H9 (cell line): ENCODE results near the gene DENND5A. TPM values are rescaled to one million over a fixed set of nuclear protein-coding genes. Genes with fewer than 3 reads are reported as not detected.
A peak's percentile ranks its signal among the peaks of the same experiment; 100 is the strongest.

ENCODE experiments used
- DNase-seq: peaks from one replicate; pipeline ENCODE4 v3.0.0-alpha.2; 2017
- H2AFZ ChIP-seq: one replicate; pipeline ENCODE4 v1.6.1; 2013; ENCODE audit warnings: mild to moderate bottlenecking, low read length, control low read depth, moderate library complexity
- H2AK5ac ChIP-seq: 2 replicates; pipeline ENCODE4 v1.6.1; 2013; ENCODE audit warnings: low read length, control low read depth, mixed read lengths; ENCODE audit not compliant: insufficient read length
- H2BK120ac ChIP-seq: one replicate; pipeline ENCODE4 v1.6.1; 2013; ENCODE audit warnings: low read depth, mild to moderate bottlenecking, low read length, control low read depth, inconsistent platforms; ENCODE audit not compliant: poor library complexity, severe bottlenecking
- H2BK12ac ChIP-seq: 2 replicates; pipeline ENCODE4 v1.6.1; 2013; ENCODE audit warnings: low read length, control low read depth, mixed read lengths, low read depth; ENCODE audit not compliant: insufficient read length
- H2BK15ac ChIP-seq: 2 replicates; pipeline ENCODE4 v1.6.1; 2013; ENCODE audit warnings: low read depth, low read length, control low read depth
- H2BK20ac ChIP-seq: one replicate; pipeline ENCODE4 v1.6.1; 2013; ENCODE audit warnings: low read depth, mild to moderate bottlenecking, low read length, control low read depth, inconsistent platforms; ENCODE audit not compliant: poor library complexity, severe bottlenecking
- H2BK5ac ChIP-seq: 2 replicates; pipeline ENCODE4 v1.6.1; 2013; ENCODE audit warnings: low read length, control low read depth, mixed read lengths; ENCODE audit not compliant: insufficient read length
- H3K14ac ChIP-seq: 2 replicates; pipeline ENCODE4 v1.6.1; 2013; ENCODE audit warnings: low read length, control low read depth; ENCODE audit not compliant: insufficient read depth
- H3K18ac ChIP-seq: 2 replicates; pipeline ENCODE4 v1.6.1; 2013; ENCODE audit warnings: low read depth, mild to moderate bottlenecking, mixed read lengths, low read length, control low read depth; ENCODE audit not compliant: insufficient read length
- H3K23ac ChIP-seq: 2 replicates; pipeline ENCODE4 v1.6.1; 2013; ENCODE audit warnings: low read length, control low read depth, mixed read lengths, low read depth; ENCODE audit not compliant: insufficient read length
- H3K23me2 ChIP-seq: 2 replicates; pipeline ENCODE4 v1.6.1; 2013; ENCODE audit warnings: low read depth, mild to moderate bottlenecking, mixed read lengths, low read length, control low read depth; ENCODE audit not compliant: insufficient read length, poor library complexity, severe bottlenecking
- H3K27ac ChIP-seq: 2 replicates; pipeline ENCODE4 v1.5.1; 2013; ENCODE audit warnings: low read length, control low read depth, mixed read lengths, low read depth; ENCODE audit not compliant: insufficient read length
- H3K27me3 ChIP-seq: 2 replicates; pipeline ENCODE4 v1.6.1; 2013; ENCODE audit warnings: low read length, control low read depth, inconsistent platforms; ENCODE audit not compliant: insufficient read depth
- H3K4ac ChIP-seq: 2 replicates; pipeline ENCODE4 v1.6.1; 2013; ENCODE audit warnings: low read depth, mild to moderate bottlenecking, control low read depth, inconsistent platforms, low read length, moderate library complexity
- H3K4me1 ChIP-seq: 2 replicates; pipeline ENCODE4 v1.6.1; 2013; ENCODE audit warnings: low read length, control low read depth, inconsistent platforms; ENCODE audit not compliant: insufficient read depth
- H3K4me2 ChIP-seq: 2 replicates; pipeline ENCODE4 v1.6.1; 2013; ENCODE audit warnings: low read length, control low read depth, mixed read lengths; ENCODE audit not compliant: insufficient read length, insufficient read depth
- H3K56ac ChIP-seq: 2 replicates; pipeline ENCODE4 v1.6.1; 2013; ENCODE audit warnings: low read depth, mild to moderate bottlenecking, mixed read lengths, low read length, control low read depth; ENCODE audit not compliant: insufficient read length
- H3K79me1 ChIP-seq: 2 replicates; pipeline ENCODE4 v1.6.1; 2013; ENCODE audit warnings: low read depth, mild to moderate bottlenecking, moderate library complexity, low read length, control low read depth, inconsistent platforms; ENCODE audit not compliant: insufficient read depth, poor library complexity, severe bottlenecking
- H3K79me2 ChIP-seq: 2 replicates; pipeline ENCODE4 v1.6.1; 2013; ENCODE audit warnings: low read length, control low read depth, inconsistent platforms; ENCODE audit not compliant: insufficient read depth
- H3K9ac ChIP-seq: 2 replicates; pipeline ENCODE4 v1.6.1; 2013; ENCODE audit warnings: low read length, control low read depth, mixed read lengths; ENCODE audit not compliant: insufficient read length; ENCODE audit errors: extremely low read depth
- H3K9me3 ChIP-seq: one replicate; pipeline ENCODE4 v1.6.1; 2013; ENCODE audit warnings: low read depth, low read length, inconsistent platforms; ENCODE audit not compliant: control insufficient read depth
- H3T11ph ChIP-seq: one replicate; pipeline ENCODE4 v1.6.1; 2013; ENCODE audit warnings: mild to moderate bottlenecking, low read length, control low read depth, inconsistent platforms
- H4K20me1 ChIP-seq: one replicate; pipeline ENCODE4 v1.6.1; 2013; ENCODE audit not compliant: control insufficient read depth, insufficient read length, insufficient read depth
- H4K5ac ChIP-seq: 2 replicates; pipeline ENCODE4 v1.6.1; 2013; ENCODE audit warnings: low read depth, mild to moderate bottlenecking, mixed read lengths, low read length, control low read depth; ENCODE audit not compliant: insufficient read length
- H4K8ac ChIP-seq: replicated peaks from 2 replicates; pipeline ENCODE4 v1.6.1; 2013; ENCODE audit warnings: low read length, control low read depth, mixed read lengths, low read depth; ENCODE audit not compliant: insufficient read length
- H4K91ac ChIP-seq: 2 replicates; pipeline ENCODE4 v1.6.1; 2013; ENCODE audit warnings: low read depth, mild to moderate bottlenecking, moderate library complexity, mixed read lengths, low read length, control low read depth; ENCODE audit not compliant: insufficient read length
- H3K27ac Mint-ChIP-seq, 3 experiments: 2 replicates in 2 of 3; 3 replicates in 1 of 3; pipeline ENCODE4 v1.8.0; 2020 to 2021; ENCODE audit warnings: mixed read lengths in 3 of 3, mild to moderate bottlenecking in 1 of 3, moderate library complexity in 1 of 3
- H3K27me3 Mint-ChIP-seq: 2 replicates; pipeline ENCODE4 v1.8.0; 2021; ENCODE audit warnings: low read depth, mild to moderate bottlenecking, moderate library complexity, mixed read lengths
- H3K36me3 Mint-ChIP-seq, 3 experiments: 2 replicates in 2 of 3; 3 replicates in 1 of 3; pipeline ENCODE4 v1.8.0; 2020 to 2021; ENCODE audit warnings: low read depth in 3 of 3, mixed read lengths in 3 of 3; ENCODE audit not compliant: insufficient read depth in 1 of 3
- H3K4me1 Mint-ChIP-seq, 2 experiments: 2 replicates each; pipeline ENCODE4 v1.8.0; 2020; ENCODE audit warnings: mixed read lengths in 2 of 2
- H3K4me3 Mint-ChIP-seq, 2 experiments: 2 replicates in 1 of 2; 3 replicates in 1 of 2; pipeline ENCODE4 v1.8.0; 2020 to 2021; ENCODE audit warnings: mild to moderate bottlenecking in 2 of 2, mixed read lengths in 2 of 2, moderate library complexity in 1 of 2
- H3K9me3 Mint-ChIP-seq, 2 experiments: 2 replicates in 1 of 2; 3 replicates in 1 of 2; pipeline ENCODE4 v1.8.0; 2020; ENCODE audit warnings: mild to moderate bottlenecking in 2 of 2, mixed read lengths in 2 of 2, moderate library complexity in 1 of 2
- CTCF ChIP-seq: fragments of 200-600 bp; sonication (generic); conservative IDR thresholded peaks from 3 replicates; pipeline ENCODE4 v1.8.0; 2021; ENCODE audit warnings: antibody characterized with exemption, mild to moderate bottlenecking
- WGBS: extraction: QIAGEN DNeasy Blood & Tissue Kit; methylation state at CpG from one replicate; pipeline ENCODE4 v1.1.7; 2013; ENCODE audit warnings: missing lambda C conversion rate, low lambda C conversion rate, mixed read lengths; ENCODE audit not compliant: insufficient read length; ENCODE audit errors: extremely low coverage; 5-methylcytosine and 5-hydroxymethylcytosine counted together
- total RNA-seq: library from RNA; stranded (reverse); gene quantifications from 2 replicates; pipeline ENCODE4 v1.2.1, GENCODE V29; 2021

DENND5A gene
- total RNA-seq, 1 experiment from 2014 or later, result 59.6 TPM

- Mint-ChIP-seq H3K4me3 (no peak overlapping the region), H3K4me1 (peaks cover 0 to 5% of the 10 kb centered on the region in 2 experiments; a peak in 1 of 4 replicates), H3K36me3 (peaks cover 28 to 86% (median 86%) of the 10 kb centered on the region in 3 experiments; a peak in 6 of 7 replicates), H3K27ac (peak overlapping the region in 2 of 3 experiments; percentile 53 to 62; a peak in 2 of 7 replicates), H3K27me3 (no peaks in the 10 kb centered on the region), H3K9me3 (no peaks in the 10 kb centered on the region)
- no peak overlapping the region for H2BK20ac ChIP-seq
- no peaks in the 10 kb centered on the region for H3K27me3 ChIP-seq
- no peaks in the 10 kb centered on the region for H3K79me2 ChIP-seq
- H3K14ac ChIP-seq, result no peak overlapping the region
- DNase-seq, result no peak
- H3K23me2 ChIP-seq, result no peaks in the 10 kb centered on the region
- no peaks in the 10 kb centered on the region for H3K4me1 ChIP-seq
- H4K8ac ChIP-seq, result no peak overlapping the region
- no peak for TF ChIP-seq CTCF
- no peak overlapping the region for H3K27ac ChIP-seq
- no peak overlapping the region for H2BK15ac ChIP-seq
- H2BK5ac ChIP-seq, result no peak overlapping the region
- H4K5ac ChIP-seq, result no peak overlapping the region
- H3K79me1 ChIP-seq, result no peaks in the 10 kb centered on the region
- no peak overlapping the region for H2AK5ac ChIP-seq
- H3K23ac ChIP-seq, result no peak overlapping the region
- no CpG with 5 or more reads among the region's 2 CpGs for WGBS
- no peak overlapping the region for H2AFZ ChIP-seq
- H3K56ac ChIP-seq, result no peak overlapping the region
- no peak overlapping the region for H2BK12ac ChIP-seq
- H2BK120ac ChIP-seq, result no peak overlapping the region
- H3K9me3 ChIP-seq, result no peaks in the 10 kb centered on the region
- no peak overlapping the region for H3T11ph ChIP-seq
- no peak overlapping the region for H3K18ac ChIP-seq
- no peak overlapping the region for H3K9ac ChIP-seq
- H4K91ac ChIP-seq, result no peak overlapping the region
- no peak overlapping the region for H3K4me2 ChIP-seq
- H3K4ac ChIP-seq, result no peak overlapping the region
- no peaks in the 10 kb centered on the region for H4K20me1 ChIP-seq
These were observed 120.3 kb downstream of the DENND5A start for GRCh38 chr11:9144828-9145227.
